Testis (tissue), 3 donors: ENCODE results near the gene WNK2. TPM values are rescaled to one million over a fixed set of nuclear protein-coding genes. Genes with fewer than 3 reads are reported as not detected.

Source experiments
- DNase-seq: peaks from one replicate; pipeline ENCODE4 v3.0.0-alpha.2; 2019
- H3K27ac ChIP-seq, 2 donors: fragments of 200-600 bp; sonication (generic); one replicate each; pipeline ENCODE4 v1.5.1; 2019
- H3K27me3 ChIP-seq: fragments of 200-600 bp; sonication (generic); one replicate; pipeline ENCODE4 v1.5.1; 2019
- H3K36me3 ChIP-seq: fragments of 200-600 bp; sonication (generic); one replicate; pipeline ENCODE4 v1.5.1; 2017; ENCODE audit warnings: low read depth; ENCODE audit errors: missing control alignments
- H3K4me1 ChIP-seq: fragments of 200-600 bp; sonication (generic); one replicate; pipeline ENCODE4 v1.5.1; 2019
- H3K4me3 ChIP-seq, 2 donors: fragments of 200-600 bp; sonication (generic); one replicate each; pipeline ENCODE4 v1.5.1; 2017 to 2019
- H3K9me3 ChIP-seq: fragments of 200-600 bp; sonication (generic); one replicate; pipeline ENCODE4 v1.5.1; 2017
- CTCF ChIP-seq, 3 experiments: fragments of 450-650 bp in 2 of 3; fragments of 200-600 bp in 1 of 3; sonication (generic) in 1 of 3; IDR thresholded peaks; one replicate each; pipeline ENCODE4 v1.5.1; 2016 to 2019; ENCODE audit warnings: antibody characterized with exemption in 3 of 3, mild to moderate bottlenecking in 2 of 3, moderate library complexity in 1 of 3
- POLR2A ChIP-seq: fragments of 450-650 bp; IDR thresholded peaks from one replicate; pipeline ENCODE4 v1.6.1; 2017; ENCODE audit warnings: antibody characterized with exemption, mild to moderate bottlenecking, moderate library complexity
- WGBS, 2 donors: methylation state at CpG; one replicate each; pipeline ENCODE4 v1.1.5; 2018; 5-methylcytosine and 5-hydroxymethylcytosine counted together
- intact Hi-C: fragments of 100-400 bp; cut with DNase I; formaldehyde crosslinking; loops from one replicate; pipeline ENCODE4 v1.15.1; 2023; ENCODE audit warnings: low total_unique reads
- polyA plus RNA-seq: library from polyadenylated mRNA; stranded (reverse); fragments of 350-450 nt; fragmentation: Illumina TruSeq; extraction: RNeasy Lipid Tissue Mini Kit (QIAGEN cat#74804); gene quantifications from one replicate; pipeline ENCODE4 v1.2.3, GENCODE V29; 2014; ENCODE audit warnings: low read depth, low replicate concordance; ENCODE audit not compliant: insufficient read depth
- total RNA-seq, 2 donors: library from RNA; depleted of rRNA; stranded (reverse); fragments of >200 nt; gene quantifications; one replicate each; pipeline ENCODE4 v1.2.3, GENCODE V29; 2016

The WNK2 gene
- total and polyA plus RNA-seq, 3 donors from 2014 or later: 29.0 to 91.1 (median 50.5) TPM

- intact Hi-C loops: no loop called here
These were observed 94.2 kb downstream of the WNK2 start for GRCh38 chr9:93278144-93278543.

GRCh38 chr9:93280661-93281259 lies 96.8 kb downstream of the WNK2 start:
- WGBS, 2 donors: 100% methylated on average over 1 of the region's 1 CpG
- intact Hi-C loops: no loop called here

More at GRCh38 chr9:93278144-93278543, 94.2 kb downstream of the WNK2 start:
- H3K27ac ChIP-seq: no peak overlapping the region
- H3K4me3 ChIP-seq: no peak overlapping the region
- H3K4me1 ChIP-seq: no peaks in the 10 kb centered on the region
- 79% methylated on average over 7 of the region's 7 CpGs for WGBS, 2 donors
- H3K27me3 ChIP-seq: no peaks in the 10 kb centered on the region
- DNase-seq: no peak
- no peaks in the 10 kb centered on the region for H3K9me3 ChIP-seq
- TF ChIP-seq CTCF (IDR thresholded peaks at IDR 0.05) (no peak), POLR2A (no peak)
- H3K36me3 ChIP-seq: no peaks in the 10 kb centered on the region

DNA sequence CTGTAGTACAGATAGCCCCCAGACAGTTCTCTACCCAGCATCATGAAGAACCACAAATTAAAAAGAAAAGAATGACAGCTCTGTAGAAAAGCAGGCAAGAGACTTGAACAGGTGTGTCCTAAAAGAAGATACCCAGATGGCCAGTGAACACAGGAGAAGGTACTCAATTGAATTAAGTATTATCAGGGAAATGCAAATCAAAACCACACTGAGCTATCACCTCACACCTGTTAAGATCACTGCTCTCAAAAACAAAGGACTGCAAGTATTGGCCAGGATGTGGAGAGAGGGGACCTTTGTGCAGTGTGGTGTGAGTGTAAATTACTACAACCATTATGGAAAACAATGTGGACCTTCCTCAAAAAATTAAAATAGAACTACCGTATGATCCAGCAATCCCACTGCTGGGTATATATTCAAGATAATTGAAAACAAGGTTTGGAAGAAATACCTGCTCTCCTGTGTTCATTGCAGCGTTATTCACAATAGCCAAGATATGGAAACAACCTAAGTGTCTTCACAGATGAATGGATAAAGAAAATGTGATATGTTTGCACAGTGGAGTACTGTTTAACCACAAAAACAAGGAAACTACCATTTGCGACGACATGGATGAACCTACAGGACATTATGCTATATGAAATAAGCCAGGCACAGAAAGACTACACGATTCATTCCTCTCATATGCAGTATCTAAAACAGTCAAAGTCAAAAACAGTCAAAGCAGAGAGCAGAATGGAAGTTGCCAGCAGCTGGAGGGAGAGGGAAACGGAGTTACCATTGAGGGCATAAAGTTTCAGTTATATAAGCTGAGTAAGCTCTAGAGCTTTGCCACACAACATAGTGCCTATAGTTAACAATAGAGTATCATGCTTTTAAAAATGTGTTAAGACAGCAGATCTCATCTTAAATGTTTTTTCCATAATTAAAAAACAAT lies 102.6 kb downstream of the WNK2 start:
- H3K9me3 ChIP-seq: no peaks in the 10 kb centered on the region
- no peaks in the 10 kb centered on the region for H3K27me3 ChIP-seq
- no peak overlapping the region for H3K27ac ChIP-seq
- WGBS, 2 donors: 90 to 94% methylated on average over 6 of the region's 6 CpGs
- no peak for DNase-seq
- TF ChIP-seq POLR2A (no peak), CTCF (IDR thresholded peaks at IDR 0.05) (no peak)
- no peaks in the 10 kb centered on the region for H3K4me1 ChIP-seq
- H3K36me3 ChIP-seq: no peaks in the 10 kb centered on the region
- intact Hi-C loops: no loop called here
- H3K4me3 ChIP-seq: no peak overlapping the region

More at GRCh38 chr9:93280661-93281259, 96.8 kb downstream of the WNK2 start:
- Histone ChIP-seq H3K4me3 (no peak overlapping the region), H3K27ac (no peak overlapping the region), H3K4me1 (no peaks in the 10 kb centered on the region), H3K27me3 (no peaks in the 10 kb centered on the region), H3K36me3 (no peaks in the 10 kb centered on the region), H3K9me3 (no peaks in the 10 kb centered on the region)
- no peak for TF ChIP-seq POLR2A
- TF ChIP-seq CTCF (IDR thresholded peaks at IDR 0.05): no peak
- DNase-seq: no peak

GRCh38 chr9:93287189-93287552 lies 103.2 kb downstream of the WNK2 start:
- H3K36me3 ChIP-seq: no peaks in the 10 kb centered on the region
- intact Hi-C loops: no loop called here
- WGBS, 2 donors: 91 to 92% methylated on average over 10 of the region's 10 CpGs

More at GRCh38 chr9:93287189-93287552, 103.2 kb downstream of the WNK2 start:
- Histone ChIP-seq H3K27me3 (no peaks in the 10 kb centered on the region), H3K27ac (no peak overlapping the region), H3K4me3 (no peak overlapping the region), H3K4me1 (no peaks in the 10 kb centered on the region), H3K9me3 (no peaks in the 10 kb centered on the region)
- no peak for DNase-seq
- TF ChIP-seq CTCF (IDR thresholded peaks at IDR 0.05) (no peak), POLR2A (no peak)
